IMR-90 (cell line): Measurements from ENCODE around the gene DOHH. TPM values are rescaled to one million over a fixed set of nuclear protein-coding genes. Genes with fewer than 3 reads are reported as not detected.

ENCODE experiments used
- ATAC-seq: fragments of 200-7000 bp; cut with Tn5 transposase; 2 replicates; pipeline ENCODE4 v1.9.1; 2020; ENCODE audit warnings: low read depth, mild to moderate bottlenecking, moderate library complexity
- BruUV-seq: library from RNA; stranded (reverse); fragments of 400-500 nt; replicated peaks from 2 replicates; lab custom pipeline; 2021; lab: Mats Ljungman, UMichigan
- CTCF ChIA-PET: fragments of 300-600 bp; formaldehyde crosslinking; extraction: SDS; loops from one replicate; lab custom pipeline; 2021; ENCODE audit warnings: antibody characterized with exemption; lab: Yijun Ruan, JAX
- POLR2A ChIA-PET: fragments of 300-600 bp; sonication (Branson Sonifier 250); formaldehyde crosslinking; loops from one replicate; lab custom pipeline; 2022; ENCODE audit warnings: antibody characterized with exemption; ENCODE audit not compliant: unreplicated experiment; lab: Charles Lee
- DNase-seq: peaks from one replicate; pipeline ENCODE4 v3.0.0; 2013
- H2AFZ ChIP-seq: replicated peaks from 2 replicates; pipeline ENCODE3; 2013; ENCODE audit warnings: low read length, mild to moderate bottlenecking; ENCODE audit not compliant: poor library complexity
- H2AK5ac ChIP-seq: 2 replicates; pipeline ENCODE4 v1.6.1; 2013; ENCODE audit warnings: low read depth, low read length, inconsistent platforms
- H2AK9ac ChIP-seq: replicated peaks from 2 replicates; pipeline ENCODE3; 2013; ENCODE audit warnings: mild to moderate bottlenecking, low read depth, low read length, moderate library complexity; ENCODE audit not compliant: poor library complexity
- H2BK120ac ChIP-seq: 2 replicates; pipeline ENCODE4 v1.6.1; 2013; ENCODE audit warnings: low read depth, low read length, inconsistent platforms
- H2BK15ac ChIP-seq: 3 replicates; pipeline ENCODE4 v1.6.1; 2013; ENCODE audit warnings: low read depth, low read length, inconsistent platforms
- H2BK20ac ChIP-seq: 2 replicates; pipeline ENCODE4 v1.6.1; 2013; ENCODE audit warnings: low read depth, mild to moderate bottlenecking, inconsistent platforms, low read length, moderate library complexity
- H2BK5ac ChIP-seq: 2 replicates; pipeline ENCODE4 v1.6.1; 2013; ENCODE audit warnings: mild to moderate bottlenecking, low read depth, low read length, inconsistent platforms; ENCODE audit not compliant: poor library complexity, severe bottlenecking
- H3K14ac ChIP-seq: replicated peaks from 2 replicates; pipeline ENCODE4 v1.6.1; 2013; ENCODE audit warnings: low read depth, low read length, inconsistent platforms
- H3K18ac ChIP-seq: 2 replicates; pipeline ENCODE4 v1.6.1; 2013; ENCODE audit warnings: low read depth, low read length, control low read depth
- H3K23ac ChIP-seq: 2 replicates; pipeline ENCODE4 v1.6.1; 2013; ENCODE audit warnings: low read depth, low read length, inconsistent platforms
- H3K27ac ChIP-seq: 2 replicates; pipeline ENCODE4 v1.5.1; 2013; ENCODE audit warnings: mild to moderate bottlenecking, control low read depth, low read length; ENCODE audit not compliant: insufficient read depth
- H3K27me3 ChIP-seq: 2 replicates; pipeline ENCODE4 v1.6.1; 2013; ENCODE audit warnings: low read length; ENCODE audit not compliant: control insufficient read depth, insufficient read depth
- H3K36me3 ChIP-seq: 2 replicates; pipeline ENCODE4 v1.6.1; 2013; ENCODE audit warnings: low read length, mixed read lengths; ENCODE audit not compliant: control insufficient read depth, insufficient read depth
- H3K4ac ChIP-seq: 2 replicates; pipeline ENCODE4 v1.6.1; 2013; ENCODE audit warnings: low read depth, low read length, inconsistent platforms
- H3K4me1 ChIP-seq: 2 replicates; pipeline ENCODE4 v1.6.1; 2013; ENCODE audit warnings: low read length, mixed read lengths; ENCODE audit not compliant: control insufficient read depth, insufficient read depth
- H3K4me2 ChIP-seq: 2 replicates; pipeline ENCODE4 v1.6.1; 2013; ENCODE audit warnings: low read depth, mild to moderate bottlenecking, control low read depth, low read length, moderate library complexity
- H3K4me3 ChIP-seq: 2 replicates; pipeline ENCODE4 v1.5.1; 2013; ENCODE audit warnings: low read depth, mild to moderate bottlenecking, control low read depth, low read length, moderate library complexity; ENCODE audit not compliant: insufficient read depth
- H3K56ac ChIP-seq: 2 replicates; pipeline ENCODE4 v1.6.1; 2013; ENCODE audit warnings: low read length, inconsistent platforms; ENCODE audit not compliant: insufficient read depth; ENCODE audit errors: extremely low read depth
- H3K79me1 ChIP-seq, 2 experiments: 2 replicates each; pipeline ENCODE4 v1.6.1; 2013; ENCODE audit warnings: low read length in 2 of 2, inconsistent platforms in 1 of 2, low read depth in 1 of 2
- H3K9ac ChIP-seq: 2 replicates; pipeline ENCODE4 v1.6.1; 2013; ENCODE audit warnings: low read depth, low read length, control low read depth
- H3K9me1 ChIP-seq: 2 replicates; pipeline ENCODE4 v1.6.1; 2013; ENCODE audit warnings: low read length, inconsistent platforms; ENCODE audit not compliant: insufficient read depth
- H3K9me3 ChIP-seq: 2 replicates; pipeline ENCODE4 v1.6.1; 2013; ENCODE audit warnings: low read length; ENCODE audit not compliant: control insufficient read depth, insufficient read depth
- H4K20me1 ChIP-seq: 2 replicates; pipeline ENCODE4 v1.6.1; 2013; ENCODE audit warnings: low read length, inconsistent platforms; ENCODE audit not compliant: insufficient read depth
- H4K5ac ChIP-seq: 2 replicates; pipeline ENCODE4 v1.6.1; 2013; ENCODE audit warnings: mild to moderate bottlenecking, low read depth, low read length, control low read depth
- H4K8ac ChIP-seq, 2 experiments: 2 replicates each; pipeline ENCODE4 v1.6.1; 2013; ENCODE audit warnings: low read depth in 2 of 2, low read length in 2 of 2, control low read depth in 1 of 2, inconsistent platforms in 1 of 2
- H4K91ac ChIP-seq: 2 replicates; pipeline ENCODE4 v1.6.1; 2013; ENCODE audit warnings: low read depth, low read length, inconsistent platforms; ENCODE audit not compliant: insufficient read depth
- BHLHE40 ChIP-seq: fragments of 150-350 bp; IDR thresholded peaks from 2 replicates; pipeline ENCODE4 v1.6.1; 2016; ENCODE audit warnings: mild to moderate bottlenecking, low read depth, low read length
- CHD1 ChIP-seq: IDR thresholded peaks from 2 replicates; pipeline ENCODE4 v1.6.1; 2012; ENCODE audit warnings: low read depth, low read length, improper control_type of control experiment
- CTCF ChIP-seq: conservative IDR thresholded peaks from 2 replicates; pipeline ENCODE4 v1.5.1; 2012; ENCODE audit warnings: mild to moderate bottlenecking, low read depth, low read length, improper control_type of control experiment
- MAFK ChIP-seq: IDR thresholded peaks from 2 replicates; pipeline ENCODE4 v1.6.1; 2012; ENCODE audit warnings: low read depth, low read length, improper control_type of control experiment
- NFE2L2 ChIP-seq: fragments of 150-350 bp; IDR thresholded peaks from 2 replicates; pipeline ENCODE4 v1.6.1; 2016; ENCODE audit warnings: low read depth, mild to moderate bottlenecking, low read length
- RCOR1 ChIP-seq: IDR thresholded peaks from 2 replicates; pipeline ENCODE4 v1.6.1; 2012; ENCODE audit warnings: mild to moderate bottlenecking, low read length, improper control_type of control experiment; ENCODE audit not compliant: insufficient replicate concordance
- RFX5 ChIP-seq: IDR thresholded peaks from 2 replicates; pipeline ENCODE4 v1.8.0; 2012; ENCODE audit warnings: low read depth, mild to moderate bottlenecking, low read length, moderate library complexity
- WGBS, 2 experiments: methylation state at CpG; one replicate each; pipeline versions ENCODE4 v1.1.5 to v1.1.7; 2013; ENCODE audit warnings: missing lambda C conversion rate in 2 of 2; ENCODE audit not compliant: insufficient read length in 1 of 2; ENCODE audit errors: extremely low coverage in 2 of 2; 5-methylcytosine and 5-hydroxymethylcytosine counted together
- dilution Hi-C: fragments of 300-500 bp; cut with HindIII; formaldehyde crosslinking; loops from one replicate; pipeline ENCODE4 v1.14.3; 2018; ENCODE audit warnings: low sequenced_read_pairs; ENCODE audit not compliant: unreplicated experiment
- in situ Hi-C: fragments of 300-500 bp; cut with MboI; formaldehyde crosslinking; loops from 3 replicates; pipeline ENCODE4 v1.14.3; 2019; ENCODE audit warnings: low sequenced_read_pairs, inconsistent platforms, mixed read lengths
- intact Hi-C: fragments of 100-400 bp; cut with micrococcal nuclease; formaldehyde crosslinking; loops from 2 replicates; pipeline ENCODE4 v1.10.0; 2022
- polyA plus RNA-seq, 3 experiments: library from polyadenylated mRNA; depleted of rRNA; stranded (reverse); fragments of >200 nt; gene quantifications; 2 replicates each; pipeline ENCODE4 v1.2.3, GENCODE V29; 2012; ENCODE audit warnings: low replicate concordance in 1 of 3
- total RNA-seq: library from RNA; depleted of rRNA; stranded (reverse); fragments of >200 nt; gene quantifications from 2 replicates; pipeline ENCODE4 v1.2.3, GENCODE V29; 2012

DOHH gene
- total and polyA plus RNA-seq, 2 of the 4 experiments (the other 2 are of a cell fraction) = 3.2 to 9.2 TPM

DNA sequence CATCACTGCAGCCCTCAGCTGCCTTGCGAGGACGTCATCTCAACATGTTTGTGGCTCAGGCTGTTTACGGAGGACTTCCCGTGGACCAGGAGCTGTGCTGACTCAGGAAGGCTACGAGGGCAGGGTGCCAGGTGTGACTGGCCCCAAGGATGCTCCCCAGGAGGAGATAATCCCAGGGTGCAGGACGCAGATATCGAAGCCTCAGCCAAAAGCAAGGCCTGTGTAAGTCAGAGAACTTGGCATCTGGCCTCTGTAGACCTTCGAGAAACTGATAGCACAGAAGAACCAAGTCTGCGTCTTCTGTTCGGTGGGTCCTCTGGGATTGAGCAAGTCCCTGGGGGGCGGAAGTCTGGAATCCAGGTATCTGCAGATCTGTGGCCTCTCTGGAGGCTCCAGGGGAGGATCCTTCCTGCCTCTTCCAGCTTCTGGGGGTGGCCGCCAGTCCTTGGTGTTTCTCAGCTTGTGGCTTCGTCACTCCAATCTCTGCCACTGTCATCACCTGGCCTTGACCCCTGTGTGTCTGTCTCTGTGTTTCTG is 2.6 kb upstream of the DOHH start:
- Histone ChIP-seq H3K4ac (no peak overlapping the region), H3K27ac (no peak overlapping the region), H3K9me3 (no peaks in the 10 kb centered on the region), H4K5ac (no peak overlapping the region), H2BK5ac (no peak overlapping the region), H3K23ac (no peak overlapping the region), H4K20me1 (peaks cover 9% of the 10 kb centered on the region), H3K79me1 (peaks cover 8 to 44% of the 10 kb centered on the region in 2 experiments; a peak in 3 of 4 replicates), H3K4me3 (no peak overlapping the region), H2AFZ (peak overlapping the region; percentile 76), H3K4me2 (no peak overlapping the region), H3K14ac (no peak overlapping the region), H4K91ac (no peak overlapping the region), H2AK5ac (peak overlapping the region; percentile 50; the same call in 1 of the 2 replicates), H3K18ac (no peak overlapping the region), H2BK15ac (no peak overlapping the region; the same call in 2 of the 3 replicates), H3K27me3 (no peaks in the 10 kb centered on the region), H2AK9ac (peak overlapping the region; percentile 88), H3K4me1 (peaks cover 5% of the 10 kb centered on the region; the same call in 1 of the 2 replicates), H3K9ac (no peak overlapping the region), H2BK120ac (no peak overlapping the region), H3K36me3 (no peaks in the 10 kb centered on the region), H2BK20ac (no peak overlapping the region), H3K56ac (no peak overlapping the region), H4K8ac (0 out of 4 replicates have a peak overlapping the region, but pooled peaks of 1 of the 2 experiments have one; percentile 28), H3K9me1 (peaks cover 9% of the 10 kb centered on the region; the same call in 1 of the 2 replicates)
- DNase-seq (peak; percentile 78), ATAC-seq (no peak)
- BruUV-seq = no TSS peak
- in situ Hi-C loops (no loop called here), dilution Hi-C loops (no loop called here), intact Hi-C loops (no loop called here)
- POLR2A ChIA-PET = no interaction called here
- WGBS, 2 experiments = 78% methylated on average over 4 of the region's 13 CpGs; no CpG with 5 or more reads in 1 of the 2 experiments
- no peak for TF ChIP-seq BHLHE40
- peak; percentile 44; the same call in 1 of the 2 replicates for TF ChIP-seq MAFK
- TF ChIP-seq CTCF = no peak
- no peak for TF ChIP-seq CHD1
- no peak for TF ChIP-seq RCOR1
- TF ChIP-seq RFX5 = no peak
- TF ChIP-seq NFE2L2 = no peak
- CTCF ChIA-PET = no interaction called here
